ENCODE data around the gene CD63.

CD63 gene

GRCh38 chr12:55738123-55739024 is 9.6 kb upstream of the CD63 start:
- no peaks in the 10 kb centered on the region for H3K79me2 ChIP-seq (ENCODE audit: low read length)
- no peaks in the 10 kb centered on the region for H3K9me2 ChIP-seq (replicated peaks; ENCODE audit: insufficient read depth, low read length)
- peak overlapping the region; percentile 64; the same call in 1 of the 2 replicates for H3K27ac ChIP-seq (ENCODE audit: low read length)
- H3K9me3 ChIP-seq (replicated peaks; ENCODE audit: insufficient read depth, low read length) = no peaks in the 10 kb centered on the region
- H3K27me3 ChIP-seq (replicated peaks; ENCODE audit: insufficient read depth, low read length) = 0 out of 2 replicates have a peak, but pooled peaks cover 4% of the 10 kb centered on the region
- H3K4me3 ChIP-seq (ENCODE audit: low read length) = peak overlapping the region; percentile 90
- DNase-seq = peak; percentile 91
- H2AFZ ChIP-seq (ENCODE audit: low read length) = peak overlapping the region; percentile 93
- peak overlapping the region; percentile 73 for H3K9ac ChIP-seq (ENCODE audit: low read length)
- H3F3A ChIP-seq (ENCODE audit: insufficient read depth, low read length) = peaks cover 8% of the 10 kb centered on the region; the same call in 1 of the 2 replicates
- peak overlapping the region; percentile 89 for H3K4me2 ChIP-seq (ENCODE audit: low read depth, low read length)
- no peaks in the 10 kb centered on the region for H3K36me3 ChIP-seq (replicated peaks; ENCODE audit: insufficient read depth, low read length)
- no peaks in the 10 kb centered on the region for H4K20me1 ChIP-seq (ENCODE audit: insufficient read depth, low read length)
- H3K4me1 ChIP-seq (ENCODE audit: low read length) = peaks cover 12% of the 10 kb centered on the region
- TF ChIP-seq, protein P1, sequence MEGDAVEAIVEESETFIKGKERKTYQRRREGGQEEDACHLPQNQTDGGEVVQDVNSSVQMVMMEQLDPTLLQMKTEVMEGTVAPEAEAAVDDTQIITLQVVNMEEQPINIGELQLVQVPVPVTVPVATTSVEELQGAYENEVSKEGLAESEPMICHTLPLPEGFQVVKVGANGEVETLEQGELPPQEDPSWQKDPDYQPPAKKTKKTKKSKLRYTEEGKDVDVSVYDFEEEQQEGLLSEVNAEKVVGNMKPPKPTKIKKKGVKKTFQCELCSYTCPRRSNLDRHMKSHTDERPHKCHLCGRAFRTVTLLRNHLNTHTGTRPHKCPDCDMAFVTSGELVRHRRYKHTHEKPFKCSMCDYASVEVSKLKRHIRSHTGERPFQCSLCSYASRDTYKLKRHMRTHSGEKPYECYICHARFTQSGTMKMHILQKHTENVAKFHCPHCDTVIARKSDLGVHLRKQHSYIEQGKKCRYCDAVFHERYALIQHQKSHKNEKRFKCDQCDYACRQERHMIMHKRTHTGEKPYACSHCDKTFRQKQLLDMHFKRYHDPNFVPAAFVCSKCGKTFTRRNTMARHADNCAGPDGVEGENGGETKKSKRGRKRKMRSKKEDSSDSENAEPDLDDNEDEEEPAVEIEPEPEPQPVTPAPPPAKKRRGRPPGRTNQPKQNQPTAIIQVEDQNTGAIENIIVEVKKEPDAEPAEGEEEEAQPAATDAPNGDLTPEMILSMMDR (IDR thresholded peaks at IDR 0.05; ENCODE audit: low read length) = peak; percentile 81
- TF ChIP-seq EZH2 (optimal IDR thresholded peaks at IDR 0.05; ENCODE audit: low read depth, low read length) = no peak

DNA sequence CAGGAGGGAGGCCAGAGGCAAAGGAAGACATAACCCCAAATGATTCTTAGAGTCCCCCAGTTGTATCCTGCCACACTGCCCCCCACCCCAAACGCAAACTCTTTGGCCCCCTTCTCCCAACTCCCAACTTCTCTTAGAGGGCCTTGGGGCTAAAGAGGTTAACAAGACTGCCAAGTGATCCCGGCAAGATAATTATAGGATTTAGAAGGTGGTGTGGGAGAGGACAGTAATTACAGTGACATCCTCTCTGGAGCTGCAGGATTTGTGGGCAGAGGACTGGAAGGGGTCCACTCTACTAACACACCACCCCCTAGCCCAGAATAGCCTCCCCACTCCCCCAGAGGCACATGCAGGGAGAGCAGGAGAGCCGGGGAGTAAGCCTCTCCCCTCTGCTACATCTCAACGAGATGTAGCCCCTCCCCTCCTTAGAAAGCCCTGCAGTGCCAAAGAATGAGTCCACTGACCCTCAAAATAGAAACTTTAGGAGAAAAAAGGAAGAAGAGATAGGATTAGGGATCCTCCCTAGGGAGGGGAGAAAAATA is 8.8 kb upstream of the CD63 start:
- TF ChIP-seq, protein P1 (IDR thresholded peaks at IDR 0.05; ENCODE audit: low read length) = no peak
- no peak for TF ChIP-seq EZH2phosphoT487 (IDR thresholded peaks at IDR 0.05; ENCODE audit: low read length)
- no peak for TF ChIP-seq EZH2 (optimal IDR thresholded peaks at IDR 0.05; ENCODE audit: low read depth, low read length)
- peak overlapping the region; percentile 64; the same call in 1 of the 2 replicates for H3K27ac ChIP-seq (ENCODE audit: low read length)
- no peak for DNase-seq

GRCh38 chr12:55736780-55737580 is 8.2 kb upstream of the CD63 start:
- H3K4me3 ChIP-seq (ENCODE audit: low read length) = no peak overlapping the region

More for the DNA sequence above, 8.8 kb upstream of the CD63 start:
- peak overlapping the region; percentile 89 for H3K4me2 ChIP-seq (ENCODE audit: low read depth, low read length)
- H3F3A ChIP-seq (ENCODE audit: insufficient read depth, low read length) = peaks cover 8% of the 10 kb centered on the region; the same call in 1 of the 2 replicates
- peak overlapping the region; percentile 90 for H3K4me3 ChIP-seq (ENCODE audit: low read length)
- 0 out of 2 replicates have a peak, but pooled peaks cover 3% of the 10 kb centered on the region for H3K27me3 ChIP-seq (replicated peaks; ENCODE audit: insufficient read depth, low read length)
- no peaks in the 10 kb centered on the region for H3K36me3 ChIP-seq (replicated peaks; ENCODE audit: insufficient read depth, low read length)
- peak overlapping the region; percentile 93 for H2AFZ ChIP-seq (ENCODE audit: low read length)
- H4K20me1 ChIP-seq (ENCODE audit: insufficient read depth, low read length) = no peaks in the 10 kb centered on the region
- H3K9me2 ChIP-seq (replicated peaks; ENCODE audit: insufficient read depth, low read length) = no peaks in the 10 kb centered on the region
- H3K4me1 ChIP-seq (ENCODE audit: low read length) = peaks cover 12% of the 10 kb centered on the region
- no peaks in the 10 kb centered on the region for H3K9me3 ChIP-seq (replicated peaks; ENCODE audit: insufficient read depth, low read length)
- no peaks in the 10 kb centered on the region for H3K79me2 ChIP-seq (ENCODE audit: low read length)
- H3K9ac ChIP-seq (ENCODE audit: low read length) = peak overlapping the region; percentile 73; the same call in 1 of the 2 replicates

More at GRCh38 chr12:55736780-55737580, 8.2 kb upstream of the CD63 start:
- H3K4me2 ChIP-seq (ENCODE audit: low read depth, low read length) = peak overlapping the region; percentile 89; the same call in 1 of the 2 replicates
- no peaks in the 10 kb centered on the region for H3K9me2 ChIP-seq (replicated peaks; ENCODE audit: insufficient read depth, low read length)
- no peaks in the 10 kb centered on the region for H3K36me3 ChIP-seq (replicated peaks; ENCODE audit: insufficient read depth, low read length)
- no peak overlapping the region for H3K27ac ChIP-seq (ENCODE audit: low read length)
- no peaks in the 10 kb centered on the region for H3K9me3 ChIP-seq (replicated peaks; ENCODE audit: insufficient read depth, low read length)
- H3K9ac ChIP-seq (ENCODE audit: low read length) = no peak overlapping the region; the same call in 1 of the 2 replicates
- peaks cover 8% of the 10 kb centered on the region; the same call in 1 of the 2 replicates for H3F3A ChIP-seq (ENCODE audit: insufficient read depth, low read length)
- no peaks in the 10 kb centered on the region for H3K27me3 ChIP-seq (replicated peaks; ENCODE audit: insufficient read depth, low read length)
- peak overlapping the region; percentile 93 for H2AFZ ChIP-seq (ENCODE audit: low read length)
- peak; percentile 41 for DNase-seq
- no peaks in the 10 kb centered on the region for H3K79me2 ChIP-seq (ENCODE audit: low read length)
- H3K4me1 ChIP-seq (ENCODE audit: low read length) = peaks cover 12% of the 10 kb centered on the region
- H4K20me1 ChIP-seq (ENCODE audit: insufficient read depth, low read length) = no peaks in the 10 kb centered on the region
- TF ChIP-seq, protein P1 (IDR thresholded peaks at IDR 0.05; ENCODE audit: low read length) = peak; percentile 82
- TF ChIP-seq EZH2phosphoT487 (IDR thresholded peaks at IDR 0.05; ENCODE audit: low read length) (no peak), EZH2 (optimal IDR thresholded peaks at IDR 0.05; ENCODE audit: low read depth, low read length) (no peak)

All from MM.1S (cell line).